ENCODE measurements around the gene EEF1AKMT2.

GRCh38 chr10:124724279-124725027 lies 67.2 kb downstream of the EEF1AKMT2 start:
- no peak for TF ChIP-seq CTCF (IDR thresholded peaks at IDR 0.05)
- no peak for TF ChIP-seq EZH2phosphoT487 (IDR thresholded peaks at IDR 0.05)
- no peak for TF ChIP-seq EZH2 (IDR thresholded peaks at IDR 0.05)

Data from neural progenitor cell (in vitro differentiated cells).